GM12878 (cell line): ENCODE measurements around the gene ARL5A. TPM values are rescaled to one million over a fixed set of nuclear protein-coding genes. Genes with fewer than 3 reads are reported as not detected.

Source experiments
- ATAC-seq: fragments of 200-7000 bp; cut with Tn5 transposase; 3 replicates; pipeline ENCODE4 v1.9.1; 2020; ENCODE audit warnings: mild to moderate bottlenecking, moderate library complexity
- BruUV-seq: library from RNA; stranded (reverse); fragments of 400-500 nt; replicated peaks from 2 replicates; lab custom pipeline; 2021; lab: Mats Ljungman, UMichigan
- CTCF ChIA-PET: fragments of 300-600 bp; sonication (Branson Sonifier 250); formaldehyde crosslinking; extraction: SDS; loops from one replicate; lab custom pipeline; 2021; ENCODE audit warnings: inconsistent platforms; lab: Yijun Ruan, JAX
- POLR2A ChIA-PET: fragments of 350-600 bp; formaldehyde crosslinking; extraction: SDS; loops from one replicate; lab custom pipeline; 2021; ENCODE audit warnings: inconsistent platforms; lab: Charles Lee
- RAD21 ChIA-PET: fragments of 300-600 bp; sonication (Branson Sonifier 250); formaldehyde crosslinking; loops from one replicate; lab custom pipeline; 2023; ENCODE audit warnings: antibody characterized with exemption; ENCODE audit not compliant: unreplicated experiment; lab: Charles Lee
- SMC1A ChIA-PET: fragments of 300-600 bp; sonication (Branson Sonifier 250); formaldehyde crosslinking; loops from one replicate; lab custom pipeline; 2023; ENCODE audit not compliant: unreplicated experiment, uncharacterized antibody; lab: Charles Lee
- DNase-seq: peaks from one replicate; pipeline ENCODE4 v3.0.0-alpha.2; 2011; ENCODE audit warnings: low read depth, low spot score
- FAIRE-seq: peaks from 3 replicates; lab custom pipeline; 2011; peaks lifted over from hg19 to GRCh38; lab: Jason Lieb, UNC
- H2AFZ ChIP-seq: 2 replicates; pipeline ENCODE4 v1.6.0; 2011; ENCODE audit warnings: low read depth, low read length, control low read depth; ENCODE audit not compliant: control insufficient read depth
- H3K27ac ChIP-seq: 2 replicates; pipeline ENCODE4 v1.5.1; 2011; ENCODE audit warnings: control low read depth; ENCODE audit not compliant: control insufficient read depth, insufficient read depth
- H3K27me3 ChIP-seq, 2 experiments: replicated peaks in 1 of 2; 2 replicates each; pipeline versions ENCODE4 v1.6.0 to v1.6.1; 2011; ENCODE audit warnings: low read length in 1 of 2; ENCODE audit not compliant: control insufficient read depth in 2 of 2, insufficient read depth in 2 of 2
- H3K36me3 ChIP-seq, 2 experiments: 2 replicates each; pipeline ENCODE4 v1.5.1; 2011; ENCODE audit warnings: low read length in 1 of 2; ENCODE audit not compliant: control insufficient read depth in 2 of 2, insufficient read depth in 2 of 2
- H3K4me1 ChIP-seq: 2 replicates; pipeline ENCODE4 v1.6.1; 2011; ENCODE audit warnings: mild to moderate bottlenecking, low read length, moderate library complexity, mixed read lengths; ENCODE audit not compliant: control insufficient read depth, insufficient read depth
- H3K4me2 ChIP-seq: 2 replicates; pipeline ENCODE4 v1.6.0; 2011; ENCODE audit warnings: control low read depth; ENCODE audit not compliant: control insufficient read depth, insufficient read depth
- H3K4me3 ChIP-seq: fragments of 200-600 bp; sonication (generic); 2 replicates; pipeline ENCODE4 v1.5.1; 2016
- H3K79me2 ChIP-seq: 2 replicates; pipeline ENCODE4 v1.6.0; 2011; ENCODE audit warnings: low read length; ENCODE audit not compliant: control insufficient read depth, insufficient read depth
- H3K9ac ChIP-seq: 2 replicates; pipeline ENCODE4 v1.8.0; 2011; ENCODE audit warnings: low read length, control low read depth, mixed read lengths; ENCODE audit not compliant: control insufficient read depth, insufficient read depth
- H3K9me3 ChIP-seq: replicated peaks from 3 replicates; pipeline ENCODE4 v1.5.1; 2011; ENCODE audit warnings: mild to moderate bottlenecking, low read length; ENCODE audit not compliant: control insufficient read depth, insufficient read depth
- H4K20me1 ChIP-seq: 2 replicates; pipeline ENCODE4 v1.6.0; 2011; ENCODE audit not compliant: control insufficient read depth, insufficient read depth
- ATF7 ChIP-seq: fragments of 450-650 bp; IDR thresholded peaks from 2 replicates; pipeline ENCODE4 v1.6.1; 2016; ENCODE audit warnings: low read depth, mild to moderate bottlenecking
- DPF2 ChIP-seq: fragments of 450-650 bp; IDR thresholded peaks from 2 replicates; pipeline ENCODE4 v1.6.1; 2017; ENCODE audit warnings: mild to moderate bottlenecking
- E4F1 ChIP-seq: fragments of 450-650 bp; IDR thresholded peaks from 2 replicates; pipeline ENCODE4 v1.6.1; 2018; ENCODE audit warnings: borderline replicate concordance, mild to moderate bottlenecking; ENCODE audit not compliant: partially characterized antibody
- EED ChIP-seq: sonication (generic); IDR thresholded peaks from 2 replicates; pipeline ENCODE4 v1.6.1; 2016; ENCODE audit warnings: antibody characterized with exemption, low read depth
- FOS ChIP-seq: IDR thresholded peaks from 3 replicates; pipeline ENCODE4 v1.6.1; 2011; ENCODE audit warnings: borderline replicate concordance; ENCODE audit not compliant: insufficient read length; ENCODE audit errors: extremely low read depth
- KAT2A ChIP-seq: conservative IDR thresholded peaks from 2 replicates; pipeline ENCODE4 v1.6.1; 2011; ENCODE audit warnings: low read depth, low read length; ENCODE audit not compliant: control insufficient read depth
- LARP7 ChIP-seq: fragments of 450-650 bp; IDR thresholded peaks from 2 replicates; pipeline ENCODE4 v1.6.1; 2017; ENCODE audit warnings: mild to moderate bottlenecking
- MEF2B ChIP-seq: fragments of 450-650 bp; IDR thresholded peaks from 2 replicates; pipeline ENCODE4 v1.6.1; 2018; ENCODE audit warnings: mild to moderate bottlenecking, moderate library complexity; ENCODE audit not compliant: partially characterized antibody, poor library complexity, severe bottlenecking
- MTA2 ChIP-seq: fragments of 450-650 bp; IDR thresholded peaks from 2 replicates; pipeline ENCODE4 v1.6.1; 2016; ENCODE audit warnings: low read depth, mild to moderate bottlenecking, moderate library complexity
- MTA3 ChIP-seq: IDR thresholded peaks from 2 replicates; pipeline ENCODE4 v1.6.1; 2012; ENCODE audit warnings: low read length, inconsistent platforms, borderline replicate concordance
- NBN ChIP-seq: fragments of 450-650 bp; IDR thresholded peaks from 2 replicates; pipeline ENCODE4 v1.6.1; 2016
- NRF1 ChIP-seq: conservative IDR thresholded peaks from 2 replicates; pipeline ENCODE4 v1.6.1; 2011; ENCODE audit warnings: mild to moderate bottlenecking, low read depth, low read length, improper control_type of control experiment
- RBBP5 ChIP-seq: fragments of 200-600 bp; sonication (generic); conservative IDR thresholded peaks from 2 replicates; pipeline ENCODE4 v1.6.1; 2016
- RFX5 ChIP-seq: IDR thresholded peaks from 2 replicates; pipeline ENCODE4 v1.6.1; 2011; ENCODE audit warnings: low read depth, low read length, improper control_type of control experiment
- SIN3A ChIP-seq: IDR thresholded peaks from 2 replicates; pipeline ENCODE4 v1.6.1; 2012; ENCODE audit warnings: low read depth, low read length, improper control_type of control experiment
- SMARCA5 ChIP-seq: fragments of 450-650 bp; IDR thresholded peaks from 2 replicates; pipeline ENCODE4 v1.6.1; 2017; ENCODE audit warnings: mild to moderate bottlenecking
- SREBF1 ChIP-seq: IDR thresholded peaks from 2 replicates; pipeline ENCODE4 v1.6.1; 2012; ENCODE audit warnings: mild to moderate bottlenecking, low read length
- STAT3 ChIP-seq: IDR thresholded peaks from 2 replicates; pipeline ENCODE4 v1.6.1; 2011; ENCODE audit warnings: low read depth, low read length, improper control_type of control experiment
- WGBS: methylation state at CpG from one replicate; pipeline ENCODE4 v1.1.6; 2016; ENCODE audit warnings: low lambda C conversion rate; ENCODE audit not compliant: insufficient replicate concordance, insufficient coverage; ENCODE audit errors: missing lambda C conversion rate; 5-methylcytosine and 5-hydroxymethylcytosine counted together
- in situ Hi-C: fragments of 300-500 bp; cut with MboI; formaldehyde crosslinking; loops from 9 replicates; pipeline ENCODE4 v1.14.3; 2018; ENCODE audit warnings: mixed read lengths
- intact Hi-C: fragments of 100-400 bp; cut with micrococcal nuclease; formaldehyde crosslinking; loops from one replicate; pipeline ENCODE4 v1.14.2; 2022; ENCODE audit not compliant: unreplicated experiment
- polyA plus RNA-seq, 11 experiments: library from polyadenylated mRNA; depleted of rRNA in 4 of 11; unstranded in 6 of 11; stranded (reverse) in 5 of 11; fragments of >200 nt; fragmentation: Nextera tagmentation in 4 of 11; fragmentation: Illumina TruSeq in 1 of 11; extraction: Ambion mirVana in 4 of 11; extraction: Trizol in 1 of 11; gene quantifications; 1 replicate in 1 of 11; 2 replicates in 10 of 11; pipeline versions ENCODE4 v1.2.1 to v1.2.3, GENCODE V29; 2011 to 2016; ENCODE audit warnings: inconsistent platforms in 2 of 11, missing spikeins in 2 of 11, low read depth in 1 of 11
- total RNA-seq, 4 experiments: library from RNA; depleted of rRNA in 3 of 4; stranded (reverse); fragments of >200 nt in 3 of 4; fragmentation: Illumina TruSeq in 1 of 4; extraction: Trizol in 1 of 4; gene quantifications; 2 replicates each; pipeline versions ENCODE4 v1.2.1 to v1.2.3, GENCODE V29; 2013 to 2021
- TF ChIP-seq, protein P1 (sequence below): fragments of 150-350 bp; IDR thresholded peaks from 2 replicates; pipeline ENCODE4 v1.6.1; 2014; ENCODE audit warnings: mild to moderate bottlenecking, low read depth, low read length
- TF ChIP-seq, protein P2 (sequence below): fragments of 150-350 bp; IDR thresholded peaks from 2 replicates; pipeline ENCODE4 v1.6.1; 2016; ENCODE audit warnings: low read depth, low read length

Gene ARL5A
- total and polyA plus RNA-seq, 10 of the 15 experiments (the other 5 are each of a cell fraction or from before 2014, with no cell fraction given) = 9.4 to 52.9 (median 32.0) TPM

DNA sequence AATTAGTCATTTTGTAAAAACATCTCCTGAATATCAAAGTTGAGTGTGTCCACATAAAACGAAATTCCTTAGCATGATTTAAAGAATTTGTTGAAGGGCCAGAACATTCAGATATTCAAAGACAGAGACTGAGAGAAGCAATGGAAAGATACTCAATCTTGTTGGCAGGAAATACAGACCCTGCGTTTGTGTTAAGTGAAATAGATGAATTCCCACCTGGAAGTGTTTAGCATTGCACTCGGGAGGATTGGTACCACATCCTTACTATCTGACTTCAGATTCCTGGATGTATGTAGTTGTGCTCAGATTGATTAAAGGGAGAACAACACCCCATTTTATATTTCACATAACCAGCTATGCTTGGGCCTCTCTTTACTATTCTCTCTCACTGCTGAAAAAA lies 9.7 kb upstream of the ARL5A start:
- Histone ChIP-seq H3K79me2 (no peaks in the 10 kb centered on the region), H3K9me3 (no peaks in the 10 kb centered on the region), H3K4me1 (peaks cover 39% of the 10 kb centered on the region), H3K9ac (no peak overlapping the region), H3K27me3 (no peaks in the 10 kb centered on the region), H3K36me3 (no peaks in the 10 kb centered on the region), H3K4me3 (no peak overlapping the region), H3K4me2 (no peak overlapping the region), H4K20me1 (no peaks in the 10 kb centered on the region), H3K27ac (no peak overlapping the region), H2AFZ (no peak overlapping the region)
- SMC1A ChIA-PET = interaction anchor here (0.6 kb wide), 1 partner anchor 8 kb away, joined by 3 read pairs; no protein-coding TSS in a partner anchor
- ATAC-seq (no peak), DNase-seq (no peak), FAIRE-seq (no peak)
- RAD21 ChIA-PET = interaction anchor here (1.0 kb wide), 1 partner anchor 13 kb away, joined by 4 read pairs; no protein-coding TSS in a partner anchor
- 61% methylated on average over 3 of the region's 3 CpGs for WGBS
- TF ChIP-seq SMARCA5 = no peak
- no peak for TF ChIP-seq MEF2B
- TF ChIP-seq SIN3A = no peak
- TF ChIP-seq E4F1 = no peak
- TF ChIP-seq KAT2A = no peak
- TF ChIP-seq NBN = no peak
- TF ChIP-seq ATF7 = no peak
- TF ChIP-seq NRF1 = no peak
- TF ChIP-seq RBBP5 = no peak
- TF ChIP-seq FOS = no peak
- TF ChIP-seq RFX5 = no peak
- TF ChIP-seq SREBF1 = no peak
- no peak for TF ChIP-seq MTA3
- TF ChIP-seq LARP7 = no peak
- no peak for TF ChIP-seq DPF2
- TF ChIP-seq MTA2 = no peak
- no peak for TF ChIP-seq STAT3
- TF ChIP-seq, protein P1, sequence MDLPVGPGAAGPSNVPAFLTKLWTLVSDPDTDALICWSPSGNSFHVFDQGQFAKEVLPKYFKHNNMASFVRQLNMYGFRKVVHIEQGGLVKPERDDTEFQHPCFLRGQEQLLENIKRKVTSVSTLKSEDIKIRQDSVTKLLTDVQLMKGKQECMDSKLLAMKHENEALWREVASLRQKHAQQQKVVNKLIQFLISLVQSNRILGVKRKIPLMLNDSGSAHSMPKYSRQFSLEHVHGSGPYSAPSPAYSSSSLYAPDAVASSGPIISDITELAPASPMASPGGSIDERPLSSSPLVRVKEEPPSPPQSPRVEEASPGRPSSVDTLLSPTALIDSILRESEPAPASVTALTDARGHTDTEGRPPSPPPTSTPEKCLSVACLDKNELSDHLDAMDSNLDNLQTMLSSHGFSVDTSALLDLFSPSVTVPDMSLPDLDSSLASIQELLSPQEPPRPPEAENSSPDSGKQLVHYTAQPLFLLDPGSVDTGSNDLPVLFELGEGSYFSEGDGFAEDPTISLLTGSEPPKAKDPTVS = no peak
- no peak for TF ChIP-seq EED
- TF ChIP-seq, protein P2, sequence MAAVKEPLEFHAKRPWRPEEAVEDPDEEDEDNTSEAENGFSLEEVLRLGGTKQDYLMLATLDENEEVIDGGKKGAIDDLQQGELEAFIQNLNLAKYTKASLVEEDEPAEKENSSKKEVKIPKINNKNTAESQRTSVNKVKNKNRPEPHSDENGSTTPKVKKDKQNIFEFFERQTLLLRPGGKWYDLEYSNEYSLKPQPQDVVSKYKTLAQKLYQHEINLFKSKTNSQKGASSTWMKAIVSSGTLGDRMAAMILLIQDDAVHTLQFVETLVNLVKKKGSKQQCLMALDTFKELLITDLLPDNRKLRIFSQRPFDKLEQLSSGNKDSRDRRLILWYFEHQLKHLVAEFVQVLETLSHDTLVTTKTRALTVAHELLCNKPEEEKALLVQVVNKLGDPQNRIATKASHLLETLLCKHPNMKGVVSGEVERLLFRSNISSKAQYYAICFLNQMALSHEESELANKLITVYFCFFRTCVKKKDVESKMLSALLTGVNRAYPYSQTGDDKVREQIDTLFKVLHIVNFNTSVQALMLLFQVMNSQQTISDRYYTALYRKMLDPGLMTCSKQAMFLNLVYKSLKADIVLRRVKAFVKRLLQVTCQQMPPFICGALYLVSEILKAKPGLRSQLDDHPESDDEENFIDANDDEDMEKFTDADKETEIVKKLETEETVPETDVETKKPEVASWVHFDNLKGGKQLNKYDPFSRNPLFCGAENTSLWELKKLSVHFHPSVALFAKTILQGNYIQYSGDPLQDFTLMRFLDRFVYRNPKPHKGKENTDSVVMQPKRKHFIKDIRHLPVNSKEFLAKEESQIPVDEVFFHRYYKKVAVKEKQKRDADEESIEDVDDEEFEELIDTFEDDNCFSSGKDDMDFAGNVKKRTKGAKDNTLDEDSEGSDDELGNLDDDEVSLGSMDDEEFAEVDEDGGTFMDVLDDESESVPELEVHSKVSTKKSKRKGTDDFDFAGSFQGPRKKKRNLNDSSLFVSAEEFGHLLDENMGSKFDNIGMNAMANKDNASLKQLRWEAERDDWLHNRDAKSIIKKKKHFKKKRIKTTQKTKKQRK = no peak
- CTCF ChIA-PET = interaction anchor here (1.4 to 2.2 kb wide), 3 partner anchors 9 to 187 kb away, joined by 3 to 5 read pairs (median 5); partner anchors contain the start of gene ARL5A
- intact Hi-C loops = no loop called here
- in situ Hi-C loops = no loop called here
- no TSS peak for BruUV-seq
- POLR2A ChIA-PET = interaction anchor here (1.8 kb wide), 1 partner anchor 9 kb away, joined by 7 read pairs; the partner anchor contains the start of gene ARL5A
